Activated T-cell treated with anti-CD3 and anti-CD28 coated beads, Interleukin-2, amount 50 U/mL, for 1 hour (primary cell): ENCODE measurements around the gene OTOS.

Experiments used
- DNase-seq: peaks from one replicate; pipeline ENCODE4 v3.0.0-alpha.2; 2020

Gene OTOS

DNA sequence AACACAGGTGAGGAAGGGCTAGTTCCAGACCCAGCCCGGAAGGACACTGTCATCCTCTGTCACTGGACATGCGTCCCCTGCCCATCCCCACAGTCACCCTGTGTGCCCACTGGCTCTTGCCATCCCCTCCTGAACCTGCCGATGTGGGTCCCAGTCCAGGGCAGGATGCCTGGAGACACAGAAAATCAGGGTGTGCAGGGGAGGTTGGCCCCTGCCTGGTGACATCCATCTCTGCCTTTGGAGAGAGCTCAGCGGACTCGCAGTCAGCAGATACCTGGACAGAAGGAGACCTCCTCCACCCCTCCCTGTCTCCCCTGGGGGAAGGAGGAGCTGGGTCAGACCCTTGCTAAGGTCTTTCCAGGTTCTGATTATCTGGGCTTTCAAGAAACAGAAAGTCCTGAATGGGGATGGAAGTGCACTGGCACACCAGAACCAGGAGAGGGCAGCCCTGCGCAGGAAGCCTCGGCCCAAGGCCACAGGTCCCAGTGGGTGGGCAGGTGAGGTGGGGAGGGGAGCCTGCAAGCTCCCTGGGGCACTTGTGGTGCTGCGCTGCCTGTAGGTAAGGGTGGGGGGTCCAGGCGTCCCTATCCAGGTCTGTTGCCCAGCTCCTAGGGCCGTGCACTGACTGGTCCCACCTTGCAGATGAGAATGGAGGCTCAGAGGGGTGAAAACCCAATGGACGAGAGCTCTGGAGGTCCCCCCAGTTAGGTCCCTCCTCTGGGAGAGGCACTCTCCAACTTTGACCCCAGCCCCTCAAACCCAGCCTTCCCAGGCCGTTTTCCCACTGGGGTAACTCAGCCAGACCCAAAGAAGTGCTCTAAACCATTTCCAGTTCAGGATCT, 9.7 kb upstream of the OTOS start:
- peak; percentile 34 for DNase-seq

- no peak for DNase-seq
Observed at GRCh38 chr2:240147911-240148587, 7.6 kb upstream of the OTOS start.

GRCh38 chr2:240147382-240147781, 6.9 kb upstream of the OTOS start:
- no peak for DNase-seq

DNA sequence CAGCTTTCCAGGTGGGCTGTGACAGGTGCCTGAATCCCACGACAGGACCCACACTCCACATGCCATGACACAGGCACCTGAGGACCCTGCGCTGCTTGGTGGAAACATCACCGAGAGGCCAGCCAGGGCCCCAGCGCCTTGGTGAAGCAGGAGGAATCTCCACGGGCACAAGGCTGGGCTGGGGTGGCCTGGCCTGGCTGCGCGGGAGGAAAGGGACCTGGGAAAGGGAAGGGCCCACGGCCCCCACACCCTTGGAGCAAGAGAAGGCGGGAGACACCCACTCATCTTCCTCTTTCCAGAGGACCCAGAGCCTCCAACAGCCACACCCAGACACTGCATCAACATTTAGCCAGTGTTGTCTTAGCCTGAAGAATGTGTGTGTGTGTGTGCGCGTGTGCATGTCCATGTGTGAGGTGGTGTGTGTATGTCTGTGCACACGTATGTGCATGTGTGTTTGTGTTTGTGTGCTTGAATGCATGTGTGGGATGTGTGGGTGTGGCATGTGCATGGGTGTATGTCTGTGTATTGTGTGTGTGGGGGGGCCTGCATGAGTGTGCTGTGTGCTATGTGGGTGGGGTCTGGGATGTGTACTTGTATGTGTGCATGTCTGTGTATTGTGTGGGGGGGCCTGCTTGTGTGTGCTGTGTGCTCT, 6.3 kb upstream of the OTOS start:
- DNase-seq = no peak

- DNase-seq = no peak
Observed at GRCh38 chr2:240146141-240146561, 5.7 kb upstream of the OTOS start.

DNA sequence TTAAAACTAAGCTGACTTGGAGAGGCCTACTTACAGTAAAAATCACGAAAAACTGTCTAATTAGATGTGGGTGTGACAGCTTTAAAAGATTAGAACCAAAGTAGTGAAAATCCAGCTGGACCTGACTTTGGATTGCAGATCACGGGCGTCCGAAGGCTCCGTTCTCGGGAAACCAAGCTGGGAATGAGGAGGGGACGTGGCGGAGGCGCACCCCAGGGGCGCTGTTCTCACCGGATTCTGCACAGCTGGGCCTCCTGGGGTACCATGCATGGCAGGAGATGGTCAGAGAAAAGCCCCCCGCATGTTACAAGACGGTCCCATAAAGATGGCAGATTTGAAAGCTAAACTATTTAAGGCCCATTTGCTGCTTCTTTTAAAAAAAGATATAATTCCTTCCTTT, 5.0 kb upstream of the OTOS start:
- no peak for DNase-seq

DNA sequence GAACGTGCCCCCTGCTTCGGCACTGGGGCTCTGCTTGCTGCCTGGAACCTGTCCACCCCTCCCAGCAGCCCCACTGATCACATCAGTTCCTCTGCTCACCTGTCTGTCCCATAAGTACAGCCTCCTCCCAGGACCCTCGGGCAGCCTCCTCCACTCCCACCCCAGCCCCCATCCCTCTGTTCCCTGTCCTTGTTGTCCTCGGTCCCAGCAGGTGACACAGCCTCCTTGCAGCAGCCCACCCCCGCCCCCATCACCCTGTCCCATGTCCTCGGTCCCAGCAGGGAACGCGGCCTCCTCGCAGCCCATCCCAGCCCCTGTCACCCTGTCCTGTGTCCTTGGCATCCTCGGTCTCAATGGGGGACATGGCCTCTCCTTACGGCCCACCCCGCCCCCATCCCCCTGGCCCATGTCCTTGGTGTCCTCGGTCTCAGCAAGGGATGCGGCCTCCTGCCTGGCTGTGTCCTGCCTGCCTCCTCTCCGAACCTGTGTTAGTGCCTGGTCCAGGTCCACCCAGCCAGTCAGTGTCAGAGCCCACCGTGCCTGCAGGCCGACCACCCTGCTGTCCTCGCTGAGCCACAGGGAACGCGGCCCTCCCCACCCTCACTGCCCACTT, 4.3 kb upstream of the OTOS start:
- no peak for DNase-seq

GRCh38 chr2:240143801-240144648, 3.6 kb upstream of the OTOS start:
- peak; percentile 89 for DNase-seq

- no peak for DNase-seq
Observed at GRCh38 chr2:240143276-240143675, 2.8 kb upstream of the OTOS start.

- DNase-seq = no peak
Observed at GRCh38 chr2:240142859-240143258, 2.4 kb upstream of the OTOS start.

- no peak for DNase-seq
Observed at GRCh38 chr2:240142256-240142775, 1.9 kb upstream of the OTOS start.

DNA sequence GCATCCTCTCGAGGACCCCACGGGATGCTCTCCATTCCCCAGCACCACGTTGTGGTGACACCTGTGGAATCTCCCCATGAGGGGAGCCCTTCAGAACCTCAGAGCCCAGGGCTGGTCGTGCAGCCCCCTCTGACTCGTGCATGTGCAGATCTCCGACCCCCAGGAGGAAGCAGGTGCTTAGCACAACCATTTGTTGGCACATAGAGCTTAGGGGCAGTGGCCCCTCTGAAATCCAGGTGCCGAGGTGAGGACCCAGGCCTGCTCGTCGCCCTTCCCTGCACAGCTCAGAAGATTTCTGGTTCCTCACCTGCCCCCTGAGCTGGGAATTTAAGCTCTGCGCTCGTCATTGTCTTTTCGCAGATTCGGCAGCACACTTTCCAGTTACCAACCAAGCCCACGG, 1.3 kb upstream of the OTOS start:
- DNase-seq = no peak

DNA sequence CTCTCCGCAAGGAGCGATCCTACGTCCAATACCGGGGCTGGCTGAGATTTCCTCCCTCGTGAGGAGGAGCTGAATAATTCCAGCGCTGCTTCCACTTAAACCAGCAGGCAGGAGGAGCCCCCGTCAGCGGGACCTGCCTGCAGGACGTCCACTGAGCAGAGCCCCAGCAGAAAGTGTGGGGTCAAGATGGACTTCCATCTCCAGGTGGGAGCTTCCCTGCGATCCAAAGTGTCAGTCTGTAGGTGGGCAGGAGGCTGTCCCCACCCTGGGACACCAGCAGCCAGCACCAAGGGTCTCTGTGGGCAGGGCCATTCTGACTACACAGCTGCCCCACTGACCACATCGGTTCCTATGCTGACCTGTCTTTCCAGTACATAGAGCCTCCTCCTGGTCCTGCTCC, 462 bp upstream of the OTOS start:
- peak; percentile 5 for DNase-seq

- DNase-seq = no peak
Observed at GRCh38 chr2:240139666-240140393, 628 bp downstream of the OTOS start.

DNA sequence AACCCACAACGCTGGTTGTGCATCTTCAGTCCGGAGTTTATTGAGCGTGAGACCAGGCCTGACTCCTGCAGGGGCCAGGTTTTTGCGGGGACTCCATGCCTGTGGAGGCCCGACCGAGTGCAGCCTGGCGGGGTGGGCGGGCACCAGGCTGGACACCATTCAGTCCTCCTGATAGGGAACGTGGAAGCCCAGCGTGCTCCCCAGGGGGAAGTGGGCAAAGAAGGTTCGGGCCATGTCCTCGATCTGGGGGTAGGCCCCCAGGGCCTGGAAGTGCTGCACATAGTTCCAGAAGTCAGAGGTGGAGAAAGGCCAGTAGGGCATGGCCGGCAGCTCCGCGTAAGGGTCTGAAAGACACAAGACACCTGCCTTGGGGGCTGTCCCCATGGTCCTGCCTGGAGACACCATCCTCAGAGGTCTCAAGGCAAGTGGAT, 1.4 kb downstream of the OTOS start:
- no peak for DNase-seq

DNA sequence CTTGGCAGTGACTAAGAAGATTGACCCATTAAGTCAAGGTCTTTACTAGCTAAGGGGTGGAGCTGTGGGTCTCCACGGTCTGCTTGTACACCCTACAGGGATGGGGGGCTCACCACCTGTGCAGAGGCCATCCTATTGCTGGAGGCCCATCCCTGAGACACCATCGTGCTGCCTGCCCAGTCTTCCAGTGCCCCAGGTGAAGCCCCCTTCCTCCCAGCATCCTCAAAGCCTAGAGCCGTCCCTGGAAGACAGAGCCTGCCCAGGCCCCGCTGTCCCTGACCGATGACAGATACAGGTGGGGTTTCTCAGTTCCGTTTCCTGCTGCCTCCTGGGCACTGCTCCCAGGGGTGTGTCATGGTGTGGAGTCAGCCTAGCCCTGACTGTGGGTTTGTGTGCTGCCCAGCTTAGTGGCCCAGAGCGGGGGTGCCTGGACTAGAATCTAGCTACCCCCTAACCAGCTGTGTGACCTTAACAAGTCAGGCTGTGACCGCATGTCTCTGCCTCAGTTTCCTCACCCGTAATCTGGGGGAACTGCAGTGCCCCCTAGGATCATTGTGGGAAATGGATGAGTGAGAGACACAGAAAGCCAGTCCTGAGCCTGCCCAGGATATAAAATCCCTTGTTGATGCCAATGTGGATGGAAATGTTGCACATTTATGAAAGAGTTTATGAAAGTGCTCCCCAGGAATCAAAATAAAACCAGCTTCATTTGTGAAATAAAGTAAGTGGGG, 2.0 kb downstream of the OTOS start:
- DNase-seq = no peak

DNA sequence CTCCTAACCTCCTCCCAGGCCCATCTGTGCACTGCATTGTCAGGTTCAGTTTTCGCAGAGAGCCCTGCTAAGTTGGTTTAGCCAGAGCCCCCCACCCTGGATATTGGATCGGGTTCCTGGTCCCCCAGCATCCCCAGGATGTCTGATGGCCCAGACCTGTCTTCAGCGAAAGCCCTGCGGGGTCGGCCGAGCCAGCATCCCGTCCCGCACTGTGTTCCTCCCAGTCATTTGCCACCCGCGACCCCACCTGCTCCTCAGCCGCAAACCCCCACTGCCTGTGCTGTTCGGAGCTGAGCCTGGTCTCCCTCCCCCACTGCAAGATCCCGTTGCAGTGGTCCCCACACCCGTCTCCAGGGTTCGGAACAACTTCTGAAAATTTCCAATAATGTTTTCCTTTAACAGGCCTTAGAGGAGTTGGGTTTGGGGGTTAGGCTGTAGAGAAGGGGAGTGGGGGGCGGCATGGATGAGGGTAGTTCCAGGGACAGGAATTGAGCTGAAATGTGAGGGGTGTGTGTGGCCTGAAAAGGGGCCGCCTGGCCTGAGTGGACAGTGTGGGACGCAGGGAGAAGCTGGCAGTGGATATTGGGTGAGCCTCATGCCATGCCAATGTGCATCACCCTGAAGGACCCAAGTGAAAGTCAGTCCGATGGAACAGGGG, 2.7 kb downstream of the OTOS start:
- no peak for DNase-seq

- no peak for DNase-seq
Observed at GRCh38 chr2:240136671-240137292, 3.7 kb downstream of the OTOS start.

- DNase-seq = peak; percentile 92
Observed at GRCh38 chr2:240136013-240136670, 4.3 kb downstream of the OTOS start, which contains the start of gene COPS9. TSS of gene COPS9 (minus strand) at chr2:240136305. CDS start at chr2:240136284, 21 bp downstream.
